Endothelial cell (in vitro differentiated cells): ENCODE measurements around the gene CARNS1. TPM values are rescaled to one million over a fixed set of nuclear protein-coding genes. Genes with fewer than 3 reads are reported as not detected.

Experiments
- DNase-seq: peaks from one replicate; pipeline ENCODE4 v3.0.0; 2021; ENCODE audit warnings: low spot score
- H3K27ac Mint-ChIP-seq: one replicate; pipeline ENCODE4 v1.8.0; 2021; ENCODE audit warnings: mixed read lengths, inconsistent platforms; ENCODE audit not compliant: unreplicated experiment
- H3K27me3 Mint-ChIP-seq: one replicate; pipeline ENCODE4 v1.8.0; 2021; ENCODE audit warnings: mild to moderate bottlenecking, moderate library complexity, mixed read lengths, inconsistent platforms; ENCODE audit not compliant: unreplicated experiment
- H3K36me3 Mint-ChIP-seq: one replicate; pipeline ENCODE4 v1.8.0; 2021; ENCODE audit warnings: mild to moderate bottlenecking, low read depth, mixed read lengths, inconsistent platforms; ENCODE audit not compliant: unreplicated experiment
- H3K4me1 Mint-ChIP-seq: one replicate; pipeline ENCODE4 v1.8.0; 2021; ENCODE audit warnings: mild to moderate bottlenecking, mixed read lengths, inconsistent platforms; ENCODE audit not compliant: unreplicated experiment
- H3K4me3 Mint-ChIP-seq: one replicate; pipeline ENCODE4 v1.8.0; 2021; ENCODE audit warnings: mild to moderate bottlenecking, mixed read lengths, inconsistent platforms; ENCODE audit not compliant: unreplicated experiment
- H3K9me3 Mint-ChIP-seq: one replicate; pipeline ENCODE4 v1.8.0; 2021; ENCODE audit warnings: mixed read lengths, inconsistent platforms; ENCODE audit not compliant: unreplicated experiment
- total RNA-seq: library from RNA; stranded (reverse); fragmentation: NEBNext Ultra II Directional; extraction: Animal tissue kit (Norgen Biotek cat#: 25700); gene quantifications from one replicate; pipeline ENCODE4 v1.2.1, GENCODE V29; 2021; ENCODE audit not compliant: unreplicated experiment
- TF ChIP-seq, protein P1 (sequence below): fragments of 200-600 bp; sonication (generic); IDR thresholded peaks from one replicate; pipeline ENCODE4 v1.5.0; 2021; ENCODE audit warnings: antibody characterized with exemption; ENCODE audit not compliant: unreplicated experiment

The CARNS1 gene
- total RNA-seq, 1 donor from 2014 or later: not detected

DNA sequence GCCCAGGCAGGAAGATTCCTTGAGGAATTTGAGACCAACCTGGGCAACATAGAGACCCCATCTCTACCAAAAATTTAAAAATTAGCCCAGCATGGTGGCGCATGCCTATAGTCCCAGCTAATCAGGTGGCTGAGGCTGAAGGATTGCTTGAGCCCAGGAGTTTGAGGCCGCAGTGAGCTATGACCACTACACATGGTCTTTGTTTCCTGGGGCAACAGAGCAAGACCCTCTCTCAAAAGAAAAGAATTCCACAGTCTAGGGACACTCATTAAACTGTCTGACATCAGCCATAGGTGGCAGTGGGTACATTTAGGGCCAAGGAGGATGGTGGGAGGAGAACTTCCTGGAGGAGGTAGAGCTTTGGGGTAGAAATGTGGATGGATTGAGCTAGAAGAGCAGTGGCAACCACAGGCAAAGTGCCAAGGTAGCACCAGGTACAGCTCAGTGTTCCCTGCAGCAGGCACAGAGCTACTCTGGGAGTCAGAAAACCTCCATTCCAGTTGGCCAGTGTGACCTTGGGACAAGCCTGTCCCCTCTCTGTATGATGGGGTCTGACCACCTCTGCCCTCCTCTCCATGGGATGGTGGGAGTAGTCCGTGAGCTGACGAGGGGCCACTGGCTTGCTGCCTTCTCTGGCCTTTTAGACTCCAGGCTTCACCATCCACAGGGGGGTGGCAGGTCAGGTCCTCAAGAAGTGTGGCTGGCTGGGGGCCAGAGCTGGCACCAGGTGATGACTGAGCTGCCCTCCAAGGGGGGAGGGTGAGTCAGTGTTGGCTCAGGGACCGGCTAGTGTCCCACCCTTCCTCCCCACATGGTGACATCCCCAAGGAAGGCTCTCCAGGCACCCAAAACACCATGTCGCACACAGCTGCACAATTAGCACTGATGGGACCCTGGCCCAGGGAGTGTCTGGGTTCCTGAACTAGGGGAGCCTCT lies 38.3 kb upstream of the CARNS1 start:
- no peaks in the 10 kb centered on the region for H3K9me3 Mint-ChIP-seq
- TF ChIP-seq, protein P1, sequence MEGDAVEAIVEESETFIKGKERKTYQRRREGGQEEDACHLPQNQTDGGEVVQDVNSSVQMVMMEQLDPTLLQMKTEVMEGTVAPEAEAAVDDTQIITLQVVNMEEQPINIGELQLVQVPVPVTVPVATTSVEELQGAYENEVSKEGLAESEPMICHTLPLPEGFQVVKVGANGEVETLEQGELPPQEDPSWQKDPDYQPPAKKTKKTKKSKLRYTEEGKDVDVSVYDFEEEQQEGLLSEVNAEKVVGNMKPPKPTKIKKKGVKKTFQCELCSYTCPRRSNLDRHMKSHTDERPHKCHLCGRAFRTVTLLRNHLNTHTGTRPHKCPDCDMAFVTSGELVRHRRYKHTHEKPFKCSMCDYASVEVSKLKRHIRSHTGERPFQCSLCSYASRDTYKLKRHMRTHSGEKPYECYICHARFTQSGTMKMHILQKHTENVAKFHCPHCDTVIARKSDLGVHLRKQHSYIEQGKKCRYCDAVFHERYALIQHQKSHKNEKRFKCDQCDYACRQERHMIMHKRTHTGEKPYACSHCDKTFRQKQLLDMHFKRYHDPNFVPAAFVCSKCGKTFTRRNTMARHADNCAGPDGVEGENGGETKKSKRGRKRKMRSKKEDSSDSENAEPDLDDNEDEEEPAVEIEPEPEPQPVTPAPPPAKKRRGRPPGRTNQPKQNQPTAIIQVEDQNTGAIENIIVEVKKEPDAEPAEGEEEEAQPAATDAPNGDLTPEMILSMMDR: no peak
- no peaks in the 10 kb centered on the region for H3K36me3 Mint-ChIP-seq
- peaks cover 19% of the 10 kb centered on the region for H3K4me1 Mint-ChIP-seq
- DNase-seq: no peak
- H3K27ac Mint-ChIP-seq: no peak overlapping the region
- H3K4me3 Mint-ChIP-seq: no peak overlapping the region
- peaks cover 14% of the 10 kb centered on the region for H3K27me3 Mint-ChIP-seq

- no peak overlapping the region for H3K27ac Mint-ChIP-seq
- TF ChIP-seq, protein P1: no peak
- no peaks in the 10 kb centered on the region for H3K9me3 Mint-ChIP-seq
- H3K4me3 Mint-ChIP-seq: no peak overlapping the region
- peaks cover 17% of the 10 kb centered on the region for H3K4me1 Mint-ChIP-seq
- H3K27me3 Mint-ChIP-seq: peaks cover 20% of the 10 kb centered on the region
- H3K36me3 Mint-ChIP-seq: no peaks in the 10 kb centered on the region
- DNase-seq: no peak
Observed at GRCh38 chr11:67378544-67378943, 36.9 kb upstream of the CARNS1 start.

GRCh38 chr11:67379061-67380058 lies 36.1 kb upstream of the CARNS1 start:
- DNase-seq: no peak
- Mint-ChIP-seq H3K27me3 (peaks cover 17% of the 10 kb centered on the region), H3K9me3 (no peaks in the 10 kb centered on the region), H3K4me3 (no peak overlapping the region), H3K27ac (no peak overlapping the region), H3K4me1 (peaks cover 12% of the 10 kb centered on the region), H3K36me3 (no peaks in the 10 kb centered on the region)
- TF ChIP-seq, protein P1: no peak

DNA sequence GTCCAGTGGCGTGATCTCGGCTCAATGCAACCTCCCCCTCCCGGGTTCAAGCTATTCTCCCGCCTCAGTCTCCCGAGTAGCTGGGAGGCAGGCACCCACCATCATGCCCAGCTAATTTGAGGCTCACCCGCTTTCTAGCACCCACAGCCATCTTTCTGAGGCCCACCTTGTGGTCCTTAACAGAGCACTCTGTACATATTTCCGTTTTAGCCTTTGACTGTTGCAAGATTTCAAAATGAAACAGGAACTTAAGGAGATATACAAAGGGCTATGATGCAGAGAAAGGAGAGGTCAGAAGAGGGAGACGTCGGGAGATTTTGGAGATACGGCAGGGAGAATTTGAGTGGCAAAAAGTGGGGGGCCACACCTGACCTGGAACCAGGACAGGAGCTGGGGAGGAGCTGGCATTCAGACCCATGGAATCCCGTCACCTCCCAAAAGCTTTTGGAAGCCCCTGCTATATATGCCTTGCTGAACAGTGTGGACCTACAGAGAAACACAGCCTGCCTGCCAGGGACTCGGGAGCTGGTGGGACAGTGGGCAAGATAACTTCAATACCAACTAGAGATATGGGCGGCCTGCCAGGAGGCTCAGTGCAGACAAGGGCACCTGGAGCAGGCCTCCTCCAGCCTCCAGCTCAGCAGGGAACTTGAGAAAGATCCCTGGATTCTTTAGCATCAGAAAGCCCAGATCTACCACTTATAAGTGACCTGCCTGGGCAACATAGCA lies 34.1 kb upstream of the CARNS1 start:
- H3K4me1 Mint-ChIP-seq: no peaks in the 10 kb centered on the region
- no peak overlapping the region for H3K27ac Mint-ChIP-seq
- no peak overlapping the region for H3K4me3 Mint-ChIP-seq
- H3K9me3 Mint-ChIP-seq: no peaks in the 10 kb centered on the region
- H3K27me3 Mint-ChIP-seq: peaks cover 14% of the 10 kb centered on the region
- H3K36me3 Mint-ChIP-seq: no peaks in the 10 kb centered on the region
- TF ChIP-seq, protein P1: no peak
- no peak for DNase-seq
